ENCODE results near the gene RNU7-1. TPM values are rescaled to one million over a fixed set of nuclear protein-coding genes. Genes with fewer than 3 reads are reported as not detected.
A peak's percentile ranks its signal among the peaks of the same experiment; 100 is the strongest.

RNU7-1 gene
- total RNA-seq, 1 donor from 2014 or later = not detected

DNA sequence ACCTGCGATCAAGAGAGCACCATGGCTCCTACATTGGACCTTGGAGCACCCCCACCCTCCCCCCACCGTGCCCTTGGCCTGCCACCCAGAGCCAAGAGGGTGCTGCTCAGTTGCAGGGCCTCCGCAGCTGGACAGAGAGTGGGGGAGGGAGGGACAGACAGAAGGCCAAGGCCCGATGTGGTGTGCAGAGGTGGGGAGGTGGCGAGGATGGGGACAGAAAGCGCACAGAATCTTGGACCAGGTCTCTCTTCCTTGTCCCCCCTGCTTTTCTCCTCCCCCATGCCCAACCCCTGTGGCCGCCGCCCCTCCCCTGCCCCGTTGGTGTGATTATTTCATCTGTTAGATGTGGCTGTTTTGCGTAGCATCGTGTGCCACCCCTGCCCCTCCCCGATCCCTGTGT lies 1.8 kb upstream of the RNU7-1 start:
- DNase-seq (ENCODE audit: low spot score) = no peak

DNA sequence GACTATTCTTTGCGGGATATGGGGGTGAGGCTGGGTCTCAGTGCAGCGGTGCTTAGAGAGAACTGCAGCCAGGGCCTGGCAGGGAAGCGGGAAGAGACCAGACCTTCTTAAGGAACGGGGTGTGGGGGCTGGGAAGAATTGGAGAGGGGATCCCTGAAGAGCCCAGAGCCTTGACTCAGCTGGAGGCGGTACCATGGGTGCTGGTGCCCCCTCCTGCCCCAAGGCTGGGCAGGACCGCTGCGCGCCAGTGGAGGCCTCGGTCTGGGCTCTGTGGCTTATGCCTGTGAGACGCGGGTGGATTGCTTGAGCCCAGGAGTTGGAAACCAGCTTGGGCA lies 1.3 kb upstream of the RNU7-1 start:
- peaks cover 39% of the 10 kb centered on the region for H3K27me3 Mint-ChIP-seq (ENCODE audit: unreplicated experiment)
- peak overlapping the region; percentile 97 for H3K27ac Mint-ChIP-seq (ENCODE audit: unreplicated experiment)
- H3K4me3 Mint-ChIP-seq (ENCODE audit: unreplicated experiment) = peak overlapping the region; percentile 87
- peaks cover 43% of the 10 kb centered on the region for H3K4me1 Mint-ChIP-seq (ENCODE audit: unreplicated experiment)
- H3K9me3 Mint-ChIP-seq (ENCODE audit: unreplicated experiment) = no peaks in the 10 kb centered on the region
- no peak for DNase-seq (ENCODE audit: low spot score)
- TF ChIP-seq CTCF (IDR thresholded peaks at IDR 0.05; ENCODE audit: unreplicated experiment) = no peak
- H3K36me3 Mint-ChIP-seq (ENCODE audit: low read depth, unreplicated experiment) = peaks cover 19% of the 10 kb centered on the region

More for the DNA sequence above, 1.8 kb upstream of the RNU7-1 start:
- Mint-ChIP-seq H3K4me3 (ENCODE audit: unreplicated experiment) (no peak overlapping the region), H3K36me3 (ENCODE audit: low read depth, unreplicated experiment) (peaks cover 19% of the 10 kb centered on the region), H3K27me3 (ENCODE audit: unreplicated experiment) (peaks cover 37% of the 10 kb centered on the region), H3K4me1 (ENCODE audit: unreplicated experiment) (peaks cover 41% of the 10 kb centered on the region), H3K9me3 (ENCODE audit: unreplicated experiment) (no peaks in the 10 kb centered on the region), H3K27ac (ENCODE audit: unreplicated experiment) (no peak overlapping the region)
- no peak for TF ChIP-seq CTCF (IDR thresholded peaks at IDR 0.05; ENCODE audit: unreplicated experiment)

DNA sequence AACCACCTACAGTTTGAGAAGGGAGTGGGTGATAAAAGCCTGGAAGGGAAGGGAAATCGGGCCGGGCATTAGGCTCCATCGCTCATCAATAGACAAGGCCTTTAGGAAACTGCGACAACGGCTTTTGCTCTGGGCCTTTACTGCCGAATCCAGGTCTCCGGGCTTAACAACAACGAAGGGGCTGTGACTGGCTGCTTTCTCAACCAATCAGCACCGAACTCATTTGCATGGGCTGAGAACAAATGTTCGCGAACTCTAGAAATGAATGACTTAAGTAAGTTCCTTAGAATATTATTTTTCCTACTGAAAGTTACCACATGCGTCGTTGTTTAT lies 261 bp upstream of the RNU7-1 start:
- H3K36me3 Mint-ChIP-seq (ENCODE audit: low read depth, unreplicated experiment) = peaks cover 22% of the 10 kb centered on the region
- H3K9me3 Mint-ChIP-seq (ENCODE audit: unreplicated experiment) = no peaks in the 10 kb centered on the region
- H3K4me3 Mint-ChIP-seq (ENCODE audit: unreplicated experiment) = peak overlapping the region; percentile 96
- DNase-seq (ENCODE audit: low spot score) = peak; percentile 63
- peaks cover 42% of the 10 kb centered on the region for H3K27me3 Mint-ChIP-seq (ENCODE audit: unreplicated experiment)
- peaks cover 43% of the 10 kb centered on the region for H3K4me1 Mint-ChIP-seq (ENCODE audit: unreplicated experiment)
- TF ChIP-seq CTCF (IDR thresholded peaks at IDR 0.05; ENCODE audit: unreplicated experiment) = no peak
- peak overlapping the region; percentile 97 for H3K27ac Mint-ChIP-seq (ENCODE audit: unreplicated experiment)

- peak; percentile 80 for TF ChIP-seq CTCF (IDR thresholded peaks at IDR 0.05; ENCODE audit: unreplicated experiment)
- peaks cover 36% of the 10 kb centered on the region for H3K27me3 Mint-ChIP-seq (ENCODE audit: unreplicated experiment)
- DNase-seq (ENCODE audit: low spot score) = peak; percentile 91
- H3K36me3 Mint-ChIP-seq (ENCODE audit: low read depth, unreplicated experiment) = peaks cover 16% of the 10 kb centered on the region
- H3K4me1 Mint-ChIP-seq (ENCODE audit: unreplicated experiment) = peaks cover 36% of the 10 kb centered on the region
- H3K9me3 Mint-ChIP-seq (ENCODE audit: unreplicated experiment) = no peaks in the 10 kb centered on the region
- peak overlapping the region; percentile 97 for H3K27ac Mint-ChIP-seq (ENCODE audit: unreplicated experiment)
- H3K4me3 Mint-ChIP-seq (ENCODE audit: unreplicated experiment) = peak overlapping the region; percentile 96
These were observed 968 bp downstream of the RNU7-1 start for GRCh38 chr12:6944381-6945186.

GRCh38 chr12:6945613-6946012 lies 2.0 kb downstream of the RNU7-1 start:
- Mint-ChIP-seq H3K4me1 (ENCODE audit: unreplicated experiment) (peaks cover 31% of the 10 kb centered on the region), H3K4me3 (ENCODE audit: unreplicated experiment) (peak overlapping the region; percentile 44)

More at GRCh38 chr12:6945613-6946012, 2.0 kb downstream of the RNU7-1 start:
- no peaks in the 10 kb centered on the region for H3K9me3 Mint-ChIP-seq (ENCODE audit: unreplicated experiment)
- H3K36me3 Mint-ChIP-seq (ENCODE audit: low read depth, unreplicated experiment) = peaks cover 12% of the 10 kb centered on the region
- no peak for DNase-seq (ENCODE audit: low spot score)
- peaks cover 35% of the 10 kb centered on the region for H3K27me3 Mint-ChIP-seq (ENCODE audit: unreplicated experiment)
- peak overlapping the region; percentile 53 for H3K27ac Mint-ChIP-seq (ENCODE audit: unreplicated experiment)
- no peak for TF ChIP-seq CTCF (IDR thresholded peaks at IDR 0.05; ENCODE audit: unreplicated experiment)
